HepG2 (cell line): ENCODE results near the gene EZH1. TPM values are rescaled to one million over a fixed set of nuclear protein-coding genes. Genes with fewer than 3 reads are reported as not detected.

Experiments used
- CC2D1A ChIP-seq: sonication (generic); formaldehyde crosslinking; IDR thresholded peaks from 2 replicates; pipeline ENCODE4 v1.8.1; 2023; ENCODE audit warnings: mild to moderate bottlenecking, missing genetic modification reagents
- CENPX ChIP-seq: sonication (generic); formaldehyde crosslinking; IDR thresholded peaks from 2 replicates; pipeline ENCODE4 v1.9.0; 2021; ENCODE audit warnings: mild to moderate bottlenecking, missing genetic modification reagents, moderate library complexity
- GMEB2 ChIP-seq: IDR thresholded peaks from 2 replicates; pipeline ENCODE4 v1.6.1; 2016; ENCODE audit warnings: missing biosample characterization, missing genetic modification reagents, low read depth
- IKZF1 ChIP-seq: fragments of 450-650 bp; IDR thresholded peaks from 2 replicates; pipeline ENCODE4 v1.7.1; 2016
- IKZF4 ChIP-seq: sonication (generic); formaldehyde crosslinking; IDR thresholded peaks from 2 replicates; pipeline ENCODE4 v1.5.1; 2020; ENCODE audit warnings: borderline replicate concordance, mild to moderate bottlenecking, low read depth, missing genetic modification reagents; ENCODE audit errors: not compliant biosample characterization
- KLF16 ChIP-seq, 2 experiments: sonication (generic) in 1 of 2; formaldehyde crosslinking in 1 of 2; IDR thresholded peaks; 2 replicates each; pipeline versions ENCODE4 v1.6.1 to v1.8.0; 2016 to 2023; ENCODE audit warnings: missing genetic modification reagents in 2 of 2, missing compliant biosample characterization in 1 of 2
- ONECUT2 ChIP-seq: sonication (generic); formaldehyde crosslinking; IDR thresholded peaks from 2 replicates; pipeline ENCODE4 v1.4.0; 2020; ENCODE audit warnings: missing genetic modification reagents
- RFXANK ChIP-seq: IDR thresholded peaks from 2 replicates; pipeline ENCODE4 v1.6.1; 2016
- ZBTB25 ChIP-seq: IDR thresholded peaks from 2 replicates; pipeline ENCODE4 v1.6.1; 2018; ENCODE audit warnings: missing genetic modification reagents
- ZBTB3 ChIP-seq: sonication (generic); formaldehyde crosslinking; IDR thresholded peaks from 2 replicates; pipeline ENCODE4 v1.4.0; 2020; ENCODE audit warnings: low read depth, mild to moderate bottlenecking, moderate library complexity, missing genetic modification reagents, borderline replicate concordance
- ZBTB39 ChIP-seq: sonication (generic); formaldehyde crosslinking; IDR thresholded peaks from 2 replicates; pipeline ENCODE4 v1.5.0; 2020; ENCODE audit warnings: missing genetic modification reagents
- ZNF124 ChIP-seq: sonication (generic); formaldehyde crosslinking; IDR thresholded peaks from 2 replicates; pipeline ENCODE4 v1.4.0; 2020; ENCODE audit warnings: missing genetic modification reagents
- ZNF143 ChIP-seq: sonication (generic); formaldehyde crosslinking; IDR thresholded peaks from 2 replicates; pipeline ENCODE4 v1.4.0; 2020; ENCODE audit warnings: missing genetic modification reagents
- ZNF234 ChIP-seq: sonication (generic); formaldehyde crosslinking; conservative IDR thresholded peaks from 2 replicates; pipeline ENCODE4 v1.5.1; 2020; ENCODE audit warnings: mild to moderate bottlenecking, missing genetic modification reagents
- ZNF281 ChIP-seq: sonication (generic); formaldehyde crosslinking; IDR thresholded peaks from 2 replicates; pipeline ENCODE4 v1.4.0; 2020; ENCODE audit warnings: missing genetic modification reagents, borderline replicate concordance
- ZNF331 ChIP-seq: sonication (generic); formaldehyde crosslinking; IDR thresholded peaks from 2 replicates; pipeline ENCODE4 v1.4.0; 2020; ENCODE audit warnings: missing genetic modification reagents
- ZNF431 ChIP-seq: sonication (generic); formaldehyde crosslinking; IDR thresholded peaks from 2 replicates; pipeline ENCODE4 v1.9.0; 2022; ENCODE audit warnings: missing genetic modification reagents, low read depth, mild to moderate bottlenecking, borderline replicate concordance
- ZNF441 ChIP-seq: sonication (generic); formaldehyde crosslinking; IDR thresholded peaks from 2 replicates; pipeline ENCODE4 v1.7.0; 2021; ENCODE audit warnings: missing genetic modification reagents, borderline replicate concordance
- ZNF577 ChIP-seq: sonication (generic); formaldehyde crosslinking; IDR thresholded peaks from 2 replicates; pipeline ENCODE4 v1.4.0; 2020; ENCODE audit warnings: mild to moderate bottlenecking, low read depth, missing genetic modification reagents, borderline replicate concordance
- ZZZ3 ChIP-seq: sonication (generic); formaldehyde crosslinking; IDR thresholded peaks from 2 replicates; pipeline ENCODE4 v1.4.0; 2020; ENCODE audit warnings: missing genetic modification reagents, mild to moderate bottlenecking, borderline replicate concordance
- polyA plus RNA-seq, 8 experiments: library from polyadenylated mRNA; depleted of rRNA in 3 of 8; stranded (reverse) in 7 of 8; unstranded in 1 of 8; fragments of >200 nt; fragmentation: Illumina TruSeq in 4 of 8; extraction: Trizol in 4 of 8; gene quantifications; 2 replicates each; pipeline versions ENCODE4 v1.2.1 to v1.2.3, GENCODE V29; 2011 to 2016; ENCODE audit warnings: low read depth in 4 of 8, missing spikeins in 1 of 8, mixed read lengths in 1 of 8; ENCODE audit not compliant: insufficient read depth in 1 of 8
- total RNA-seq, 5 experiments: library from RNA; depleted of rRNA; stranded (reverse); fragments of >200 nt; fragmentation: Illumina TruSeq; extraction: Trizol; gene quantifications; 2 replicates each; pipeline ENCODE4 v1.2.3, GENCODE V29; 2016; ENCODE audit warnings: low read depth in 1 of 5
- TF ChIP-seq, protein P1 (sequence below): sonication (generic); formaldehyde crosslinking; IDR thresholded peaks from 2 replicates; pipeline ENCODE4 v1.8.0; 2022; ENCODE audit warnings: low read depth, missing genetic modification reagents

Gene EZH1
- total and polyA plus RNA-seq, 2 of the 13 experiments (the other 11 are each of a cell fraction or from before 2014, with no cell fraction given), result 11.6 to 24.0 TPM

GRCh38 chr17:42744283-42744805, 496 bp downstream of the EZH1 start (continued):
- TF ChIP-seq ZBTB39 (CRISPR knock-in tag), result peak; percentile 81; the same call in 1 of the 2 replicates
- TF ChIP-seq ONECUT2 (CRISPR knock-in tag), result no peak
- TF ChIP-seq ZNF143, result peak; percentile 37
- no peak for TF ChIP-seq CENPX (CRISPR knock-in tag)
- no peak for TF ChIP-seq IKZF1
- TF ChIP-seq ZNF577 (CRISPR knock-in tag), result 0 out of 2 replicates have a peak, but pooled peaks have one; percentile 32
- TF ChIP-seq ZNF441 (CRISPR knock-in tag), result no peak
- TF ChIP-seq ZZZ3 (CRISPR knock-in tag), result peak; percentile 21; the same call in 1 of the 2 replicates
- no peak; the same call in 1 of the 2 replicates for TF ChIP-seq ZNF124 (CRISPR knock-in tag)
- TF ChIP-seq ZBTB3 (CRISPR knock-in tag), result no peak
- no peak for TF ChIP-seq GMEB2 (CRISPR knock-in tag)
- TF ChIP-seq ZNF431 (CRISPR knock-in tag), result no peak
- TF ChIP-seq CC2D1A (CRISPR knock-in tag), result no peak
- no peak for TF ChIP-seq RFXANK (CRISPR knock-in tag)
- TF ChIP-seq KLF16 (CRISPR knock-in tag; IDR thresholded peaks at IDR 0.05), result no peak; a peak in 1 of 4 replicates
- no peak for TF ChIP-seq ZNF281 (CRISPR knock-in tag)
- TF ChIP-seq, protein P1, sequence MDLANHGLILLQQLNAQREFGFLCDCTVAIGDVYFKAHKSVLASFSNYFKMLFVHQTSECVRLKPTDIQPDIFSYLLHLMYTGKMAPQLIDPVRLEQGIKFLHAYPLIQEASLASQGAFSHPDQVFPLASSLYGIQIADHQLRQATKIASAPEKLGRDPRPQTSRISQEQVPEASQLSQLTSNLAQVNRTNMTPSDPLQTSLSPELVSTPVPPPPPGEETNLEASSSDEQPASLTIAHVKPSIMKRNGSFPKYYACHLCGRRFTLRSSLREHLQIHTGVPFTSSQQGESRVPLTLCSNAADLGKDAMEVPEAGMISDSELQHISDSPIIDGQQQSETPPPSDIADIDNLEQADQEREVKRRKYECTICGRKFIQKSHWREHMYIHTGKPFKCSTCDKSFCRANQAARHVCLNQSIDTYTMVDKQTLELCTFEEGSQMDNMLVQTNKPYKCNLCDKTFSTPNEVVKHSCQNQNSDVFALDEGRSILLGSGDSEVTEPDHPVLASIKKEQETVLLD (CRISPR knock-in tag), result no peak
- peak; percentile 22 for TF ChIP-seq IKZF4 (CRISPR knock-in tag)
- no peak for TF ChIP-seq ZNF331 (CRISPR knock-in tag)
- TF ChIP-seq ZNF234 (CRISPR knock-in tag), result no peak
- peak; percentile 0; the same call in 1 of the 2 replicates for TF ChIP-seq ZBTB25 (CRISPR knock-in tag)
